22Rv1 (cell line): ENCODE data around the gene L3MBTL4.

Experiments
- H3K27ac ChIP-seq: fragments of 450-650 bp; 2 replicates; pipeline ENCODE4 v1.5.1; 2017
- CTCF ChIP-seq: fragments of 450-650 bp; IDR thresholded peaks from 2 replicates; pipeline ENCODE4 v1.5.1; 2017; ENCODE audit warnings: mild to moderate bottlenecking
- ZFX ChIP-seq: fragments of 450-650 bp; IDR thresholded peaks from 2 replicates; pipeline ENCODE4 v1.6.1; 2017; ENCODE audit warnings: antibody characterized with exemption, borderline replicate concordance

Gene L3MBTL4

DNA sequence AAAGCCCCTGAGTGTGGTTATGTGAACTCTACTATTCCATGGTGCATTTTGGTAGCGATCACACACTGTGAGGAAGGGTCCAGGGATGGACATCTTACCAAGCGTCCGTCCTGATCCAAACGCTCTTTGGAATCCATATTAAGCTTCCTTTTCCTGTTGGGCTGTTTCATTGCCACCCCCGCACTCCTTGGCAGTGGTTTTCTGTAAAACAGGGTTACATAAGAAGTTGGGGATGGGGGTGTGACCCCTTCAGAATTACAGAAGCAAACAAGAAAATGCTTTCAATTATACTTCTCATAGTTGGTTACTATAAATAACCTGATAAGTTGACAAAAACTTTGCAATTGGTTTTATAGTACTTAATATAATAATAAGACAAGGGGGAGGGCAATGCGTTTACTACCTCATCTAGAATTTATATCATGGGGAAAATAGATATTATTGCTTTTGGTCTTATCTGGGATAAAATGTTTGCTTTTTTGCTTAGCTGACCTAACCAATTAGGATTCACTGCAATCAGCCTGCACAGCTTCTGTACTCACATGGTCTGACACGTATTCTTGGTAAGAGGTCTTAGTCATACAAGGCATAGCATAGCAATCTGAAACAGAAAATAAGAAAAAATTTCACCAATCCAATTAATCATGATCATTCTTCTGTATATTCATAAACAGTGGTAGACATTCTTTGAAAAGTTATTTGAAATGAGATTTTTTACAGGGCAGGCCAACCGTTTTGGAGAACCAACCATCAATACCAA is 103.1 kb downstream of the L3MBTL4 start:
- TF ChIP-seq ZFX, result no peak
- no peak for TF ChIP-seq CTCF
- H3K27ac ChIP-seq, result no peak overlapping the region

DNA sequence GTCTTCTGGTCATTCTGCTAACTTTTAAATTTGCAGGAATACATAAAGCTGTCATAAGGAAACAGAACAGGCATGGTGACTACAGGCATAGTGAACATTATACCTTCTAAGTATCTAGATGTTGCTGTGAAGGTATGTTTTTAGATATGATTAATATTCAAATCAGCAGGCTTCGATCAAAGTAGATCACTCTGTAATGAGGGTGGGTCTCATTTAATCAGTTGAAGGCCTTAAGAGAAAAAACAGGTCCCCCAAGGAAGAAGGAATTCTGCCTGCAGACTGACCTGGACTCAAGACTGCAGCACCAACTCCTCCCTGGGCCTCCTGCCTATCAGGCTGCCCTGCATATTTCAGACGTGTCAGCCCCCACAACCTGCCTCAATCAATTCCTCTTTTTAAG is 104.0 kb downstream of the L3MBTL4 start:
- H3K27ac ChIP-seq, result no peak overlapping the region
- TF ChIP-seq ZFX (no peak), CTCF (no peak)

DNA sequence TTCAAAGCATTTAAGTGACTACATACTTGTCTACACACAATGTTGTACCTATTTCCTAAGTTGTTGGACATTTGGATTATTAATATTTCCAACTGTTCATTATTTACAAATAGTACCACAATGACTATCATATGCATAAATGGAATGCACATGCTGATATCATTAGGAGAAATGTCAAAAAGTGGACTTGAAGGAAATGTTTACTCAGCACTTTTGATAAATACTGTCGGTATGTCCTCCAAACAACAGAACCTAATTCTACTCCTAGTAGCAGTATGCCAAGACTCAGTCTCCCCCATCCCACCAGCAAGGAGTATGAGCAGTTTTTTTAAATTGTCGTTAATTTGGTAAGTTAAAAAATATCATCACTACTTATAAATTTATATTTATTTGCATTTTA is 116.8 kb downstream of the L3MBTL4 start:
- H3K27ac ChIP-seq, result no peak overlapping the region
- no peak for TF ChIP-seq ZFX
- no peak for TF ChIP-seq CTCF

- no peak overlapping the region for H3K27ac ChIP-seq
- TF ChIP-seq ZFX (no peak), CTCF (no peak)
Measured at GRCh38 chr18:6294148-6294784, 120.4 kb downstream of the L3MBTL4 start.

GRCh38 chr18:6289843-6290242 is 124.9 kb downstream of the L3MBTL4 start:
- TF ChIP-seq ZFX (no peak), CTCF (no peak)
- no peak overlapping the region for H3K27ac ChIP-seq

GRCh38 chr18:6286585-6286984 is 128.1 kb downstream of the L3MBTL4 start:
- H3K27ac ChIP-seq, result no peak overlapping the region
- TF ChIP-seq CTCF, result no peak
- TF ChIP-seq ZFX, result no peak

GRCh38 chr18:6284761-6285160 is 129.9 kb downstream of the L3MBTL4 start:
- no peak overlapping the region for H3K27ac ChIP-seq
- no peak for TF ChIP-seq CTCF
- no peak for TF ChIP-seq ZFX
